22Rv1 (cell line): ENCODE measurements around the gene ANO3.

Source experiments
- H3K27ac ChIP-seq: fragments of 450-650 bp; 2 replicates; pipeline ENCODE4 v1.5.1; 2017
- CTCF ChIP-seq: fragments of 450-650 bp; IDR thresholded peaks from 2 replicates; pipeline ENCODE4 v1.5.1; 2017; ENCODE audit warnings: mild to moderate bottlenecking
- ZFX ChIP-seq: fragments of 450-650 bp; IDR thresholded peaks from 2 replicates; pipeline ENCODE4 v1.6.1; 2017; ENCODE audit warnings: antibody characterized with exemption, borderline replicate concordance

The ANO3 gene

GRCh38 chr11:26418386-26418912, 86.5 kb downstream of the ANO3 start:
- no peak overlapping the region for H3K27ac ChIP-seq
- no peak for TF ChIP-seq ZFX
- no peak for TF ChIP-seq CTCF

- no peak overlapping the region for H3K27ac ChIP-seq
- TF ChIP-seq CTCF: no peak
- no peak for TF ChIP-seq ZFX
Measured at GRCh38 chr11:26420331-26420730, 88.4 kb downstream of the ANO3 start.

DNA sequence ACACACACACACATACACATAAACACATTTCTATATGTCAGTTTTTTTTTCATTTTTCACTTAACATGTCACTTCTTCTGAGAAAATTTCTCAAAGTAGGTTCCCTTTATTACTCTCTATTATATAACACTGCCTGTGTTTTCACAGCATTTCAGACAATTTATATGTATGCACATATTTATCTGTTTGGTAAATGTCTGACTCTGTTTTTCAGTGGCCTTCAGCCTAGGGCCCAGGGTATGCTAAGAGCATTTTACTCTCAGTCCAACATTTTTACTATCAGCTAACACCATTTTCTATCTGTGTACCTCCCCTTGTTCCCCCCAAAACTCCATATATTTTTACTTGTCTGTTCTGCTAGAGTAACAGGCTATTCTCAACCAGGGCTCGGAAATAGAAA, 92.3 kb downstream of the ANO3 start:
- TF ChIP-seq ZFX (no peak), CTCF (no peak)
- no peak overlapping the region for H3K27ac ChIP-seq

GRCh38 chr11:26439854-26440253, 107.9 kb downstream of the ANO3 start:
- H3K27ac ChIP-seq: no peak overlapping the region
- TF ChIP-seq ZFX (no peak), CTCF (no peak)

DNA sequence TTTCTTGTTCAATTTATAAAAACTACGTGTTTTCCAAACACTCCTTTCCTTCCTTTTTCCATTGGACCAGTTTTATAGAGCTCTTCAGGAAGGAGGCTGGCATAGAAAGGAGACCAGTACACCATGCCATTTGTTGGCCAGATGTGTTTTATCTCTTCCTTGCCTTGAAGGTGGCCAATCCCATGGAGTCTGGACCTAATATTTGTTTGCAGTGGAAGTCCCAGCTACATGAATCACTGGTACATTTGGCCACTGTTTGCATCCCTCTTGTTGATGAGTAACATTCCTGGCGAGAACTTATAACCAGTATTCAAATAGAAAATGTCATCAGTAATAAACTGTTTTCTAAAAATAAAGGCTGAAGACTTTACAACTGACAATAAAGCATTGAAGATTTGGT, 110.2 kb downstream of the ANO3 start:
- no peak overlapping the region for H3K27ac ChIP-seq

GRCh38 chr11:26443617-26444016, 111.7 kb downstream of the ANO3 start:
- H3K27ac ChIP-seq: no peak overlapping the region
- TF ChIP-seq CTCF: no peak
- TF ChIP-seq ZFX: no peak

More for the DNA sequence above, 110.2 kb downstream of the ANO3 start:
- TF ChIP-seq ZFX: no peak
- no peak for TF ChIP-seq CTCF

DNA sequence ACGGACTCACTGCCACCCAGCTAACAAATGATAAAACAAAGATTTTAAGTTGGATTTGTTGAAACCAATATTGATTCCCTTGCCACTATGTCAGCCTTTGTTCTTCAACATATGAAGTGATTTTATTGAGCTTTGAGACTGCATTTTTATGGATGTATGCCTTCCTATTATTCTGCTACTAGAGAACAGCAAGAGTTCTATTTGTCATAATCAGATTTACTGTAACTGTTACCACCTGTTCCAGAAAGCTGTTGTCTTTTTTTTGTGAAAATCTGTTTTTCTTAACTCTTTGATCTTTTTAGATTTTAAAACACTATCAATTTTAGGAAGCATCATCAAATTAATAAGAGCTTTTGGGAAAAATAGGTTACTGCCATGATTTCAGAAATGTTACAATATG, 125.7 kb downstream of the ANO3 start:
- TF ChIP-seq CTCF (no peak), ZFX (no peak)
- H3K27ac ChIP-seq: no peak overlapping the region
